BLaER1 (cell line): Measurements from ENCODE around the gene ZBED1.
"Not testable (repeated sequence)": the region's sequence is repeated elsewhere in the genome, so short reads cannot be mapped to it uniquely, and the experiment has no call there.

Experiments
- H3K27ac ChIP-seq: shearing (Covaris generic); formaldehyde crosslinking; 2 replicates; pipeline ENCODE4 v1.8.1; 2022
- H3K27me3 ChIP-seq: shearing (Covaris generic); formaldehyde crosslinking; 2 replicates; pipeline ENCODE4 v1.8.1; 2022
- H3K36me3 ChIP-seq: shearing (Covaris generic); formaldehyde crosslinking; 2 replicates; pipeline ENCODE4 v1.8.1; 2022
- H3K4me1 ChIP-seq: shearing (Covaris generic); formaldehyde crosslinking; 2 replicates; pipeline ENCODE4 v1.8.1; 2022
- H3K4me2 ChIP-seq: shearing (Covaris generic); formaldehyde crosslinking; 2 replicates; pipeline ENCODE4 v1.8.1; 2022
- H3K4me3 ChIP-seq: shearing (Covaris generic); formaldehyde crosslinking; 2 replicates; pipeline ENCODE4 v1.8.1; 2022
- H3K9ac ChIP-seq: shearing (Covaris generic); formaldehyde crosslinking; 2 replicates; pipeline ENCODE4 v1.8.1; 2022
- H3K9me3 ChIP-seq: shearing (Covaris generic); formaldehyde crosslinking; 2 replicates; pipeline ENCODE4 v1.8.1; 2022
- H4K20me1 ChIP-seq: shearing (Covaris generic); formaldehyde crosslinking; 2 replicates; pipeline ENCODE4 v1.8.1; 2022
- Cebpa-rat ChIP-seq: shearing (Covaris generic); IDR thresholded peaks from 2 replicates; pipeline ENCODE4 v1.8.1; 2022

Gene ZBED1

DNA sequence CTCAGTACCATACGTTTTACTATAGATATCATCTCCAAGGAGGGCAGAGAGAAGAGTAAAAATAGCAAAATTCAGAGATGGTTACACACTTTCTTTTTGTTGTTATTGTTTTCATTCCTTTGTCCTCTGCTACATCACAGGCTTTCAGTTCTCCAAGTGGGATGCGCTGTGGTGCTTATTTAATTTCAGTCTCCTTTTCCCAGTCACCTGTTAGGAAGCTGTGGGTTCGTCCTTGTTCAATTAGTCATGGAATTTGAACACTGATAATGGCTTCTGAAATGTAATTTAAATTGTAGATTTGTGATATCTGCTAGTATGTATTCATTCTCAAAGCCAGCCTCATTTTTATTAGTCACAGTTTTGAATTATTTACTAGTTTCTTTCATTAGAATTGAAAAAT is 38.8 kb upstream of the ZBED1 start:
- H3K4me3 ChIP-seq = no peak overlapping the region
- TF ChIP-seq Cebpa-rat = no peak

GRCh38 chrX:2538031-2538757 is 37.4 kb upstream of the ZBED1 start:
- H3K4me3 ChIP-seq = no peak overlapping the region
- H3K36me3 ChIP-seq = no peaks in the 10 kb centered on the region
- no peak overlapping the region for H3K9ac ChIP-seq
- TF ChIP-seq Cebpa-rat = no peak
- no peaks in the 10 kb centered on the region for H3K27me3 ChIP-seq
- H3K4me1 ChIP-seq = 0 out of 2 replicates have a peak, but pooled peaks cover 5% of the 10 kb centered on the region
- no peak overlapping the region for H3K4me2 ChIP-seq
- H3K27ac ChIP-seq = no peak overlapping the region
- H4K20me1 ChIP-seq = no peaks in the 10 kb centered on the region
- H3K9me3 ChIP-seq = no peaks in the 10 kb centered on the region

More for the DNA sequence above, 38.8 kb upstream of the ZBED1 start:
- Histone ChIP-seq H3K9me3 (no peaks in the 10 kb centered on the region), H3K4me1 (0 out of 2 replicates have a peak, but pooled peaks cover 4% of the 10 kb centered on the region), H3K36me3 (no peaks in the 10 kb centered on the region), H3K9ac (no peak overlapping the region), H3K27ac (no peak overlapping the region), H4K20me1 (no peaks in the 10 kb centered on the region), H3K27me3 (no peaks in the 10 kb centered on the region), H3K4me2 (no peak overlapping the region)

- Histone ChIP-seq H3K4me1 (0 out of 2 replicates have a peak, but pooled peaks cover 4% of the 10 kb centered on the region), H3K4me2 (no peak overlapping the region), H4K20me1 (no peaks in the 10 kb centered on the region), H3K27ac (no peak overlapping the region), H3K27me3 (no peaks in the 10 kb centered on the region), H3K4me3 (no peak overlapping the region), H3K9ac (no peak overlapping the region), H3K9me3 (no peaks in the 10 kb centered on the region), H3K36me3 (no peaks in the 10 kb centered on the region)
- TF ChIP-seq Cebpa-rat = no peak
Measured at GRCh38 chrX:2536974-2537373, 36.2 kb upstream of the ZBED1 start.

DNA sequence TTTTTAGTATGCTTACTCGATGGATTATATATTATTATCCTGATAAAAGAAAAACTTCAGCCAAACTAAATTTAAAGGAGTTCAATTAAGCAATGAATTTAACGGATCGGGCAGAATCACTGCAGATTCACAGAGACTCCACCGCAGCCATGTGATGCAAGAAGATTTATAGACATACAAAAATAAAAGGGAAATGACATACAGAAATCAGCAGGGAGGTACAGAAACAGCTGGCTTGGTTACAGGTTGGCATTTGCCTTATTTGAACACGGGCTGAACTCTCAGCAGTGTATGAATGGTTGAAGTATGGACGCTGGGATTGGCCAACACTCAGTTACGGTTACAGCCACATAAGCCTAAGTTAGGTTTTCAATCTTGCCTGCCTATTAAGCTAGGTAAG is 35.4 kb upstream of the ZBED1 start:
- Histone ChIP-seq H3K4me3 (no peak overlapping the region), H3K9me3 (0 out of 2 replicates have a peak, but pooled peaks cover 3% of the 10 kb centered on the region), H3K36me3 (no peaks in the 10 kb centered on the region), H3K9ac (no peak overlapping the region), H4K20me1 (no peaks in the 10 kb centered on the region), H3K4me1 (0 out of 2 replicates have a peak, but pooled peaks cover 4% of the 10 kb centered on the region), H3K4me2 (no peak overlapping the region), H3K27ac (no peak overlapping the region), H3K27me3 (no peaks in the 10 kb centered on the region)
- no peak for TF ChIP-seq Cebpa-rat

DNA sequence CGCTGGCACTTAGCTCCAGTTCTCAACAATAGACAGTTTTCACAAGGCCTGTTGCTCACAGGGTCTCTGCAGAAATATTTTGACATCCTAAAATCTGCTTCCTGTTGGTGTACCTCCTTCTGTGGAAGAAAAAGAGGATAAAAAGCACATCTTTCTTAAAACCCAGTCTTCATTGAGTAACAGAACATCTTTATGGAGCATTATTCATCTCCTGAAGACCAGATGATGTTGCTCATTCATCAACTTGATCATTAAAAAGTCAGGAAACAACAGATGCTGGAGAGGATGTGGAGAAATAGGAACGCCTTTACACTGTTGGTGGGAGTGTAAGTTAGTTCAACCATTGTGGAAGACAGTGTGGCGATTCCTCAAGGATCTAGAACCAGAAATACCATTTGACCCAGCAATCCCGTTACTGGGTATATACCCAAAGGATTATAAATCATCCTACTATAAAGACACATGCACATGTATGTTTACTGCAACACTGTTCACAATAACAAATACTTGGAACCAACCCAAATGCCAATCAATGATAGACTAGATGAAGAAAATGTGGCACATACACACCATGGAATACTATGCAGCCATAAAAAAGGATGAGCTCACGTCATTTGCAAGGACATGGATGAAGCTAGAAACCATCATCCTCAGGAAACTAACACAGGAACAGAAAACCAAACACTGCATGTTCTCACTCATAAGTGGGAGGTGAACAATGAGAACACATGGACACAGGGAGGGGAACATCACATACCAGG is 33.7 kb upstream of the ZBED1 start:
- not testable (repeated sequence) for H3K4me3 ChIP-seq, H3K36me3 ChIP-seq, H3K27ac ChIP-seq, H3K4me2 ChIP-seq, H3K27me3 ChIP-seq, H3K9ac ChIP-seq, H4K20me1 ChIP-seq, H3K4me1 ChIP-seq, H3K9me3 ChIP-seq

- no peaks in the 10 kb centered on the region for H3K36me3 ChIP-seq
- H4K20me1 ChIP-seq = no peaks in the 10 kb centered on the region
Measured at GRCh38 chrX:2533424-2533823, 32.6 kb upstream of the ZBED1 start.

DNA sequence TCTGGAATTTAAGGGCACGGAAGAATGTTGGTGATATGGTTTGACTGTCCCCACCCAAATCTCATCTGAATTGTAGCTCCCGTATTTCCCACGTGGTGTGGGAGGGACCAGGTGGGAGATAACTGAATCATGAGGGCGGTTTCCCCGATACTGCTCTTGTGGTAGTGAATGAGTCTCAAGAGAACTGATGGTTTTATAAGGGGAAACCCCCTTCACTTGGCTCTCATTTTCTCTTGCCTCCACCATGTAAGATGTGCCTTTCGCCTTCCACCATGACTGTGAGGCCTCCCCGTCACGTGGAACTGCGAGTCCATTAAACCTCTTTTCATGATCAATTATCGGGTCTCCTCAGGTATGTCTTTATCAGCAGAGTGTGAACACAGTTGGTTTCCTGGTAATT is 25.6 kb upstream of the ZBED1 start:
- H3K9me3 ChIP-seq = peaks cover 34% of the 10 kb centered on the region
- no peak overlapping the region for H3K27ac ChIP-seq
- no peak overlapping the region for H3K4me3 ChIP-seq
- H3K4me1 ChIP-seq = peaks cover 14% of the 10 kb centered on the region; the same call in 1 of the 2 replicates
- peak overlapping the region; percentile 16; the same call in 1 of the 2 replicates for H3K4me2 ChIP-seq
- H3K36me3 ChIP-seq = no peaks in the 10 kb centered on the region
- H3K27me3 ChIP-seq = no peaks in the 10 kb centered on the region
- no peak for TF ChIP-seq Cebpa-rat
- H4K20me1 ChIP-seq = no peaks in the 10 kb centered on the region
- H3K9ac ChIP-seq = no peak overlapping the region

More at GRCh38 chrX:2533424-2533823, 32.6 kb upstream of the ZBED1 start:
- peaks cover 8% of the 10 kb centered on the region; the same call in 1 of the 2 replicates for H3K9me3 ChIP-seq
- no peak overlapping the region for H3K27ac ChIP-seq
- H3K4me2 ChIP-seq = no peak overlapping the region
- no peak overlapping the region for H3K9ac ChIP-seq
- H3K4me1 ChIP-seq = 0 out of 2 replicates have a peak, but pooled peaks cover 4% of the 10 kb centered on the region
- H3K4me3 ChIP-seq = no peak overlapping the region
- no peak for TF ChIP-seq Cebpa-rat
- H3K27me3 ChIP-seq = no peaks in the 10 kb centered on the region

- Histone ChIP-seq H3K4me3 (no peak overlapping the region), H3K4me1 (peaks cover 21% of the 10 kb centered on the region; the same call in 1 of the 2 replicates), H3K9me3 (peaks cover 33% of the 10 kb centered on the region), H3K4me2 (no peak overlapping the region), H3K27me3 (no peaks in the 10 kb centered on the region), H3K27ac (no peak overlapping the region), H4K20me1 (no peaks in the 10 kb centered on the region), H3K36me3 (no peaks in the 10 kb centered on the region), H3K9ac (no peak overlapping the region)
- TF ChIP-seq Cebpa-rat = no peak
Measured at GRCh38 chrX:2523911-2524310, 23.1 kb upstream of the ZBED1 start.

DNA sequence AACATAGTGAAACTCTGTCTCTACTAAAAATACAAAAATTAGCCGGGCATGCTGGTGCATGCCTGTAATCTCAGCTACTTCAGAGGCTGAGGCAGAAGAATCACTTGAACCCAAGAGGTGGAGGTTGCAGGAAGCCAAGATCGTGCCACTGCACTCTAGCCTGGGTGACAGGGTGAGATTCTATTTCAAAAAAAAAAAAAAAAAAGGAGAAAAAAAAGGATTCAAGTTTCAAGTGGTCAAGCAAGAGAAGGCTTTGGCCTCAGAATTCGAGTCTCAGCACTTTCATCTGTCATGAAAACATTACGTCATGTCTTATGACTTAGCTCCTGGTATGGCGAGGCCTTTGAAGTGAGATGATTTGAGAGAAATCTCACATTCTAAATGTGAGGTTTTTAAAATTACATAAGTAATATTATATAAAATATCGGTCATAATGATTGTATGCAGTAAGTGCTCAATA is 21.2 kb upstream of the ZBED1 start:
- H3K4me2 ChIP-seq = peak overlapping the region; percentile 1; the same call in 1 of the 2 replicates
- peaks cover 17% of the 10 kb centered on the region for H3K9me3 ChIP-seq
- no peaks in the 10 kb centered on the region for H4K20me1 ChIP-seq
- H3K4me1 ChIP-seq = peaks cover 34% of the 10 kb centered on the region
- no peaks in the 10 kb centered on the region for H3K27me3 ChIP-seq
- no peak overlapping the region for H3K27ac ChIP-seq
- no peak overlapping the region for H3K4me3 ChIP-seq
- no peak for TF ChIP-seq Cebpa-rat
- no peaks in the 10 kb centered on the region for H3K36me3 ChIP-seq
- no peak overlapping the region for H3K9ac ChIP-seq
